Measurements from ENCODE around the gene METRN. TPM values are rescaled to one million over a fixed set of nuclear protein-coding genes. Genes with fewer than 3 reads are reported as not detected.

The METRN gene
- polyA plus RNA-seq, 2 of the 4 experiments (the other 2 are of a cell fraction) = 41.0 to 82.2 TPM

DNA sequence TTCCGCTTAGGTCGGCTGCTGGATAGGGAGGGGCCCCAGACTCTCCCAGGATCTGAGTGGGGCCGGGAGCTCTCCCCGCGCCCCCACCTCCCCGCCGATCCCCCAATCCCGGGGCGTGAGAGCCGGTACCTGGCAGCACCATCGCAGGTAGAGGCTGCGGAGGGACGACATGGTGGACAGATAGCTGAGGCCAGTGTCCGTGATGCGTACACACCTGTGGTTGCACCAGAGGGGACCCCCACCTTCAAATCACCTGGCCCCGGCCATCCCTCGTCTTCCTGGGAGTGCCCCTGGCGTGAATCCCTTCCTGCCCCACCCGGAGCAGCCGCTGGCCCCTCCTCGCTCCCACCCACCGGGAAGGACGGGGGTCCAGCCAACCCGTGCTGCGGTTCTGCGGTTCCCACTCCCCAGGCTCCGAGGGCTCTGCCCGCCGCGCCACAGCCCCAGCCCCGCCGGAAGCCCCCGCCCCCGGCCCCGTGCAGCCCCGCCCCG is 20.0 kb upstream of the METRN start:
- ATAC-seq (no peak), FAIRE-seq (no peak), DNase-seq (ENCODE audit: low read depth in 1 of 2, low spot score in 1 of 2) (no peak)
- POLR2A ChIA-PET = interaction anchor here (1.1 to 1.6 kb wide), 4 partner anchors 9 to 26 kb away, joined by 3 to 7 read pairs (median 6); partner anchors contain the start of gene ANTKMT
- peaks cover 18% of the 10 kb centered on the region; the same call in 2 of the 3 replicates for H3K4me1 ChIP-seq
- CTCF ChIA-PET = interaction anchor here (1.0 to 2.5 kb wide), 8 partner anchors 9 to 90 kb away, joined by 3 to 25 read pairs (median 5); no protein-coding TSS in a partner anchor
- TF ChIP-seq RFX5 (IDR thresholded peaks at IDR 0.05) = no peak
- no peak for TF ChIP-seq TFCP2L1 (CRISPR knock-in tag; IDR thresholded peaks at IDR 0.05)
- TF ChIP-seq RCOR1 (IDR thresholded peaks at IDR 0.05; ENCODE audit: low read depth, low read length) = no peak
- TF ChIP-seq CBX2 (IDR thresholded peaks at IDR 0.05; ENCODE audit: borderline replicate concordance, low read depth) = no peak
- no peak for TF ChIP-seq HOXB13 (CRISPR knock-in tag; IDR thresholded peaks at IDR 0.05; ENCODE audit: low read depth)
- TF ChIP-seq HEYL (CRISPR knock-in tag; IDR thresholded peaks at IDR 0.05) = no peak
- TF ChIP-seq NR3C1 (IDR thresholded peaks at IDR 0.05) = no peak
- no peaks in the 10 kb centered on the region for H3K9me3 ChIP-seq
- H3K4me2 ChIP-seq = peak overlapping the region; percentile 91
- H3K27ac ChIP-seq = peak overlapping the region in 1 of 2 experiments; percentile 76; a peak in 4 of 6 replicates
- peak overlapping the region; percentile 37 for H3K4me3 ChIP-seq
- WGBS (ENCODE audit: missing lambda C conversion rate) = 11% methylated on average over 9 of the region's 37 CpGs

DNA sequence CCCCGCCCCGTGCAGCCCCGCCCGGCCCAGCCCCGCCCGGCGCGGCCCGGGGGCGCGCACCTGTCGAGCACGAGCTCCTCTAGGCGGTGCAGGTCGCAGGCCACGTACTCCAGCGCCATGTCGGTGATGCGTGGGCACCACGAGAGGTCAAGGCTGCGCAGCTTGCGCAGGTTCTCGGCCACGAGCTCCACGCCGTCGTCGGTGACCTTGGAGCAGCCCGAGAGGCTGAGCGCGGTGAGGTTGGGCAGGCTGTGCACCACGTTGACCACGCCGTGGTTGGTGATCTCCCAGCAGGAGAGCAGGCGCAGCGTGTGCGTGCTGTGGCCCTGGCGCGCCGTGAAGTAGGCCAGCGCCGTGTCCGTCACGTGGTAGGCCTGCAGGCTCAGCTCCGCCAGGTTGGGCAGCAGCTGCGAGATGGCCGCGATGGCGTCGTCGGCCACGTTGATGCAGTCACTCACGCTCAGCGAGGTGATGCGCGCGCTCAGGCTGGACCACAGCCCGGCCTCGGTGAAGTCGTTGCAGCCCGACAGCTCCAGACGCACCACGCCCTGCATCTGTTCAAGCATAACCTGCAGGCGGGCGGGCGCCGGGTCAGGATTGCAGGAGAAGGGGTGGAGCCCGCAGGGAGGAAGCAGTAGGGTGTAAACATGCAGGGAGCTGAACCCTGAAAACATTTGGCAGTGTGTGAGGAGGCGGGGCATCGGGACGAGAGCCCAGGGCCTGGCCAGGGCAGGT is 19.4 kb upstream of the METRN start:
- POLR2A ChIA-PET = interaction anchor here (1.1 to 1.6 kb wide), 4 partner anchors 10 to 25 kb away, joined by 3 to 7 read pairs (median 6); partner anchors contain the start of gene ANTKMT
- Histone ChIP-seq H3K4me3 (peak overlapping the region; percentile 37), H3K9me3 (no peaks in the 10 kb centered on the region), H3K27ac (peak overlapping the region; percentile 51 to 76; a peak in 5 of 6 replicates), H3K4me1 (peaks cover 22% of the 10 kb centered on the region; the same call in 2 of the 3 replicates), H3K4me2 (peak overlapping the region; percentile 91)
- TF ChIP-seq POLR2A (IDR thresholded peaks at IDR 0.05; ENCODE audit: low read length) (peak; percentile 42; the same call in 1 of the 2 replicates), RNF2 (IDR thresholded peaks at IDR 0.05; ENCODE audit: borderline replicate concordance, low read depth) (0 out of 2 replicates have a peak, but pooled peaks have one; percentile 43), EHF (CRISPR knock-in tag; IDR thresholded peaks at IDR 0.05) (no peak), ESRRA (IDR thresholded peaks at IDR 0.05; ENCODE audit: borderline replicate concordance, low read length) (no peak)
- TF ChIP-seq, protein P1, sequence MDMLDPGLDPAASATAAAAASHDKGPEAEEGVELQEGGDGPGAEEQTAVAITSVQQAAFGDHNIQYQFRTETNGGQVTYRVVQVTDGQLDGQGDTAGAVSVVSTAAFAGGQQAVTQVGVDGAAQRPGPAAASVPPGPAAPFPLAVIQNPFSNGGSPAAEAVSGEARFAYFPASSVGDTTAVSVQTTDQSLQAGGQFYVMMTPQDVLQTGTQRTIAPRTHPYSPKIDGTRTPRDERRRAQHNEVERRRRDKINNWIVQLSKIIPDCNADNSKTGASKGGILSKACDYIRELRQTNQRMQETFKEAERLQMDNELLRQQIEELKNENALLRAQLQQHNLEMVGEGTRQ (IDR thresholded peaks at IDR 0.05) = peak; percentile 77
- TF ChIP-seq, protein P2, sequence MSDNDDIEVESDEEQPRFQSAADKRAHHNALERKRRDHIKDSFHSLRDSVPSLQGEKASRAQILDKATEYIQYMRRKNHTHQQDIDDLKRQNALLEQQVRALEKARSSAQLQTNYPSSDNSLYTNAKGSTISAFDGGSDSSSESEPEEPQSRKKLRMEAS (IDR thresholded peaks at IDR 0.05) = peak; percentile 96
- TF ChIP-seq, protein P3, sequence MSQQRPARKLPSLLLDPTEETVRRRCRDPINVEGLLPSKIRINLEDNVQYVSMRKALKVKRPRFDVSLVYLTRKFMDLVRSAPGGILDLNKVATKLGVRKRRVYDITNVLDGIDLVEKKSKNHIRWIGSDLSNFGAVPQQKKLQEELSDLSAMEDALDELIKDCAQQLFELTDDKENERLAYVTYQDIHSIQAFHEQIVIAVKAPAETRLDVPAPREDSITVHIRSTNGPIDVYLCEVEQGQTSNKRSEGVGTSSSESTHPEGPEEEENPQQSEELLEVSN (IDR thresholded peaks at IDR 0.05; ENCODE audit: borderline replicate concordance, low read depth) = peak; percentile 93
- DNase-seq (ENCODE audit: low read depth in 1 of 2, low spot score in 1 of 2) (peak in 1 of 2 experiments; percentile 78), FAIRE-seq (no peak), ATAC-seq (peak; percentile 38 to 61)
- CTCF ChIA-PET = interaction anchor here (0.9 to 2.5 kb wide), 10 partner anchors 8 to 90 kb away, joined by 3 to 25 read pairs (median 4); partner anchors contain the start of gene RHOT2
- WGBS (ENCODE audit: missing lambda C conversion rate) = 16% methylated on average over 30 of the region's 71 CpGs

DNA sequence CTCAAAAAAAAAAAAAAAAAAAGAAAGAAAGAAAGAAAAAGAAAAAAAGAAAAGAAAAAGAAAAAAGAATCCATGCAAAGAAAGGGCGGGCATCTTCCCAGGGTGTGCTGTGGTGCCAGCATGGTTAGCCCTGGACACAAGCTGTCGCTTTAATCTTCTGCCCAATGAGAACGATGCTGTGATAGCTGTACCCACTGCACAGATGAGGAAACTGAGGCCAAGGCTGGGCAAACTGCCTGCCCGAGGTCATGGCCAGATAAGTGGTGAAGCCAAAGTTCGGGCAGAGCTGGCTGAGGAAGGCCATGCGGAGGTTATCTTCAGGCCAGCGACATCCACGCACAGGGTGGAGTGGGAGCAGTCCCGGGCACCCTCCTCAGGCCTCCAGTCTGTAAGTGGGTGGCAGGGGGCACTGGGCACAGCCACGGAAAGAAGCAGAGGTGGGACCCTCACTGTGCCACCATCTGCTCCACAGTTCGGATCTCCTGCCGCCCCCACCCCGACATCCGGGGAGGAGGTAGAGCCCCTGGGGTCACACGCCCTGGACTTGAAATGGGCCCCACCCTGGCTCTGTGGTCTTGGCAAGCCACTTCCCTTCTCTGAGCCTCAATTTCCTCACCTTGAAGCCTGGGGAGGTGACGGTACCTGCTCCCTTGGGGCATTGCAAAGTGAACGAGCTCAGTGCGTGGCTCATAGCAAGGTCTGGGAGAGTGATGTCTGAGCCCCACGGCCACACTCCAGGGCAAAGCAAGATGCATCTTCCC is 15.8 kb upstream of the METRN start:
- Histone ChIP-seq H3K9me3 (no peaks in the 10 kb centered on the region), H3K4me1 (peaks cover 26% of the 10 kb centered on the region; the same call in 2 of the 3 replicates), H3K27ac (no peak overlapping the region), H3K4me3 (no peak overlapping the region), H3K4me2 (no peak overlapping the region)
- POLR2A ChIA-PET = interaction anchor here (0.7 kb wide), 1 partner anchor 10 kb away, joined by 4 read pairs; no protein-coding TSS in a partner anchor
- WGBS (ENCODE audit: missing lambda C conversion rate) = 43% methylated on average over 9 of the region's 19 CpGs
- ATAC-seq (no peak), FAIRE-seq (no peak), DNase-seq (ENCODE audit: low read depth in 1 of 2, low spot score in 1 of 2) (no peak)
- CTCF ChIA-PET = interaction anchor here (0.6 to 1.7 kb wide), 2 partner anchors 23 to 120 kb away, joined by 3 to 4 read pairs; no protein-coding TSS in a partner anchor
- no peak for TF ChIP-seq POLR2A (IDR thresholded peaks at IDR 0.05; ENCODE audit: low read length)
- TF ChIP-seq FOXS1 (CRISPR knock-in tag; IDR thresholded peaks at IDR 0.05) = no peak
- no peak for TF ChIP-seq BHLHE40 (IDR thresholded peaks at IDR 0.05; ENCODE audit: low read depth, low read length)
- TF ChIP-seq ESRRA (IDR thresholded peaks at IDR 0.05; ENCODE audit: borderline replicate concordance, low read length) = no peak
